Endodermal cell (in vitro differentiated cells): ENCODE data around the gene ADAM22. TPM values are rescaled to one million over a fixed set of nuclear protein-coding genes. Genes with fewer than 3 reads are reported as not detected.

Experiments
- DNase-seq: peaks from one replicate; pipeline ENCODE4 v3.0.0-alpha.2; 2017
- H3K27ac ChIP-seq: 2 replicates; pipeline ENCODE4 v1.5.1; 2013; ENCODE audit warnings: mild to moderate bottlenecking, low read depth, low read length, moderate library complexity
- H3K27me3 ChIP-seq: 2 replicates; pipeline ENCODE4 v1.6.1; 2013; ENCODE audit warnings: mild to moderate bottlenecking, low read length, moderate library complexity; ENCODE audit not compliant: insufficient read depth, control insufficient read depth, poor library complexity, severe bottlenecking
- H3K36me3 ChIP-seq: 2 replicates; pipeline ENCODE4 v1.7.0; 2013; ENCODE audit warnings: mild to moderate bottlenecking, low read length, moderate library complexity; ENCODE audit not compliant: control insufficient read depth, insufficient read depth
- H3K4me1 ChIP-seq: one replicate; pipeline ENCODE4 v1.7.0; 2013; ENCODE audit warnings: low read length; ENCODE audit not compliant: control insufficient read depth, insufficient read depth
- H3K4me3 ChIP-seq: 2 replicates; pipeline ENCODE4 v1.5.1; 2013; ENCODE audit warnings: mild to moderate bottlenecking, low read length, moderate library complexity
- H3K9ac ChIP-seq: 2 replicates; pipeline ENCODE4 v1.6.1; 2013; ENCODE audit warnings: mild to moderate bottlenecking, low read length, moderate library complexity; ENCODE audit not compliant: poor library complexity, severe bottlenecking; ENCODE audit errors: extremely low read depth
- H3K9me3 ChIP-seq: 2 replicates; pipeline ENCODE4 v1.6.1; 2013; ENCODE audit warnings: mild to moderate bottlenecking, low read length, moderate library complexity; ENCODE audit not compliant: control insufficient read depth
- H3K27ac Mint-ChIP-seq: 2 replicates; pipeline ENCODE4 v1.8.0; 2020; ENCODE audit warnings: mixed read lengths
- H3K27me3 Mint-ChIP-seq: 2 replicates; pipeline ENCODE4 v1.8.0; 2021; ENCODE audit warnings: mild to moderate bottlenecking, mixed read lengths; ENCODE audit not compliant: insufficient read depth
- H3K36me3 Mint-ChIP-seq: 2 replicates; pipeline ENCODE4 v1.8.0; 2020; ENCODE audit warnings: low read depth, mixed read lengths
- H3K4me1 Mint-ChIP-seq: 2 replicates; pipeline ENCODE4 v1.8.0; 2020; ENCODE audit warnings: mixed read lengths
- H3K4me3 Mint-ChIP-seq: 2 replicates; pipeline ENCODE4 v1.8.0; 2020; ENCODE audit warnings: mild to moderate bottlenecking, moderate library complexity, mixed read lengths
- H3K9me3 Mint-ChIP-seq: 2 replicates; pipeline ENCODE4 v1.8.0; 2020; ENCODE audit warnings: mild to moderate bottlenecking, mixed read lengths
- CTCF ChIP-seq: fragments of 200-600 bp; sonication (generic); conservative IDR thresholded peaks from 2 replicates; pipeline ENCODE4 v1.5.0; 2021; ENCODE audit warnings: antibody characterized with exemption, mild to moderate bottlenecking
- WGBS, 2 experiments: methylation state at CpG; one replicate each; pipeline versions ENCODE4 v1.1.5 to v1.1.7; 2013; ENCODE audit warnings: missing lambda C conversion rate in 2 of 2, mixed read lengths in 1 of 2; ENCODE audit not compliant: insufficient coverage in 1 of 2, insufficient read length in 1 of 2; 5-methylcytosine and 5-hydroxymethylcytosine counted together
- total RNA-seq, 2 donors: library from RNA; stranded (reverse); fragmentation: NEBNext Ultra II Directional in 1 of 2; extraction: Animal tissue kit (Norgen Biotek cat#: 25700) in 1 of 2; gene quantifications; 2 replicates in 1 of 2; 3 replicates in 1 of 2; pipeline ENCODE4 v1.2.1, GENCODE V29; 2021

Gene ADAM22
- total RNA-seq, 2 donors from 2014 or later: 10.9 to 11.5 TPM

DNA sequence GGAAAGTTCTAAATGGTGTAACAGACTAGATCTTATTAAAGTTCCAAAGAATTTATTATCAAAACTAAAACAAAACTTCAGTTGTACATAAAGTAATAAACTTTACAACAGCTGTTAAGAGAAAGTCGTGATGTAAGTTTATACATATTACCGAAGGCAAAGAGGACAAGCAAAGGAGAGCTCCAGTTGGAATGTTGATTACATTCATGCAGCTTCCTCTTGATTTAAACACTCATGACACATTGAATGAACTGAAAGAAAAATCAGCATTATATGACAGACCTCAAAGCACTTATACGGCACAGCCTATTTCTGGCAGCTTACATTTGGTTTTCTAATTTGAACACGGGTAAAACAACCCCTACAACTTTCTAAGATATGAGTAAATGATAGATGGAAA is 272.2 kb downstream of the ADAM22 start:
- H3K9me3 ChIP-seq: no peaks in the 10 kb centered on the region
- Mint-ChIP-seq H3K4me1 (peaks cover 29% of the 10 kb centered on the region), H3K27me3 (no peaks in the 10 kb centered on the region), H3K4me3 (no peak overlapping the region), H3K27ac (no peak overlapping the region), H3K9me3 (no peaks in the 10 kb centered on the region), H3K36me3 (peaks cover 67% of the 10 kb centered on the region)
- H3K36me3 ChIP-seq: peaks cover 63% of the 10 kb centered on the region
- no peak overlapping the region for H3K27ac ChIP-seq
- no peak for DNase-seq
- 89 to 99% methylated on average over 2 to 4 of the region's 4 CpGs for WGBS, 2 experiments
- no peaks in the 10 kb centered on the region for H3K27me3 ChIP-seq
- no peak for TF ChIP-seq CTCF
- H3K9ac ChIP-seq: no peak overlapping the region
- no peak overlapping the region for H3K4me3 ChIP-seq
- H3K4me1 ChIP-seq: peaks cover 10% of the 10 kb centered on the region

- Mint-ChIP-seq H3K9me3 (no peaks in the 10 kb centered on the region), H3K27me3 (no peaks in the 10 kb centered on the region), H3K27ac (no peak overlapping the region), H3K4me1 (peaks cover 15% of the 10 kb centered on the region), H3K4me3 (no peak overlapping the region), H3K36me3 (peaks cover 73% of the 10 kb centered on the region)
- no peak overlapping the region for H3K27ac ChIP-seq
- no peak overlapping the region for H3K9ac ChIP-seq
- DNase-seq: no peak
- peaks cover 3% of the 10 kb centered on the region for H3K4me1 ChIP-seq
- no peak for TF ChIP-seq CTCF
- 96 to 100% methylated on average over 1 to 3 of the region's 3 CpGs for WGBS, 2 experiments
- H3K4me3 ChIP-seq: no peak overlapping the region
- H3K27me3 ChIP-seq: no peaks in the 10 kb centered on the region
- no peaks in the 10 kb centered on the region for H3K9me3 ChIP-seq
- peaks cover 66% of the 10 kb centered on the region for H3K36me3 ChIP-seq
These were observed 274.5 kb downstream of the ADAM22 start for GRCh38 chr7:88208521-88208920.

- peaks cover 3% of the 10 kb centered on the region for H3K4me1 ChIP-seq
- peaks cover 16% of the 10 kb centered on the region for H3K4me1 Mint-ChIP-seq
- H3K9me3 ChIP-seq: no peaks in the 10 kb centered on the region
- H3K4me3 ChIP-seq: no peak overlapping the region
- H3K9ac ChIP-seq: no peak overlapping the region
- H3K4me3 Mint-ChIP-seq: no peak overlapping the region
- no peaks in the 10 kb centered on the region for H3K9me3 Mint-ChIP-seq
- TF ChIP-seq CTCF: no peak
- no peak for DNase-seq
- H3K36me3 Mint-ChIP-seq: peaks cover 58% of the 10 kb centered on the region
- H3K27ac ChIP-seq: no peak overlapping the region
- H3K27me3 Mint-ChIP-seq: no peaks in the 10 kb centered on the region
- H3K27ac Mint-ChIP-seq: no peak overlapping the region
- no peaks in the 10 kb centered on the region for H3K27me3 ChIP-seq
- H3K36me3 ChIP-seq: peaks cover 66% of the 10 kb centered on the region
- WGBS, 2 experiments: 100% methylated on average over 1 of the region's 1 CpG; no CpG with 5 or more reads in 1 of the 2 experiments
These were observed 278.9 kb downstream of the ADAM22 start for GRCh38 chr7:88212918-88213317.
